Smooth muscle cell (in vitro differentiated cells): ENCODE data around the gene ATP11C. TPM values are rescaled to one million over a fixed set of nuclear protein-coding genes. Genes with fewer than 3 reads are reported as not detected.

Experiments
- DNase-seq: peaks from one replicate; lab custom pipeline; 2025; ENCODE audit not compliant: unreplicated experiment; lab: John Stamatoyannopoulos, UW
- H2AFZ ChIP-seq: fragments of 200-600 bp; sonication (generic); 2 replicates; pipeline ENCODE4 v1.6.0; 2016; ENCODE audit warnings: antibody characterized with exemption, low read depth, mild to moderate bottlenecking
- H3F3A ChIP-seq: fragments of 200-600 bp; sonication (generic); 2 replicates; pipeline ENCODE4 v1.6.0; 2017; ENCODE audit warnings: antibody characterized with exemption, low read depth
- H3K27ac ChIP-seq: fragments of 200-600 bp; sonication (generic); 2 replicates; pipeline ENCODE4 v1.5.1; 2016; ENCODE audit warnings: low read depth, mild to moderate bottlenecking
- H3K27me3 ChIP-seq: fragments of 200-600 bp; sonication (generic); 2 replicates; pipeline ENCODE4 v1.6.1; 2016; ENCODE audit warnings: low read depth, mild to moderate bottlenecking
- H3K36me3 ChIP-seq: fragments of 200-600 bp; sonication (generic); 2 replicates; pipeline ENCODE4 v1.5.1; 2016; ENCODE audit warnings: low read depth
- H3K4me1 ChIP-seq: fragments of 200-600 bp; sonication (generic); 2 replicates; pipeline ENCODE4 v1.5.1; 2016; ENCODE audit warnings: low read depth
- H3K4me2 ChIP-seq: fragments of 200-600 bp; sonication (generic); 2 replicates; pipeline ENCODE4 v1.6.0; 2016; ENCODE audit warnings: mild to moderate bottlenecking
- H3K4me3 ChIP-seq: fragments of 200-600 bp; sonication (generic); 2 replicates; pipeline ENCODE4 v1.5.1; 2016; ENCODE audit warnings: mild to moderate bottlenecking
- H3K79me2 ChIP-seq: fragments of 200-600 bp; sonication (generic); 2 replicates; pipeline ENCODE4 v1.6.0; 2016; ENCODE audit warnings: low read depth, mild to moderate bottlenecking
- H3K9ac ChIP-seq: fragments of 200-600 bp; sonication (generic); 2 replicates; pipeline ENCODE4 v1.6.0; 2016; ENCODE audit warnings: low read depth
- H3K9me3 ChIP-seq: fragments of 200-600 bp; sonication (generic); replicated peaks from 2 replicates; pipeline ENCODE4 v1.5.1; 2016; ENCODE audit warnings: low read depth
- H4K20me1 ChIP-seq: fragments of 200-600 bp; sonication (generic); 2 replicates; pipeline ENCODE4 v1.6.0; 2016; ENCODE audit warnings: low read depth
- CTCF ChIP-seq: fragments of 200-600 bp; sonication (generic); IDR thresholded peaks from 2 replicates; pipeline ENCODE4 v1.5.1; 2017; ENCODE audit warnings: borderline replicate concordance, mild to moderate bottlenecking, antibody characterized with exemption; ENCODE audit not compliant: insufficient read depth, poor library complexity, severe bottlenecking
- WGBS: methylation state at CpG from one replicate; pipeline ENCODE4 v1.1.7; 2016; ENCODE audit warnings: low lambda C conversion rate; 5-methylcytosine and 5-hydroxymethylcytosine counted together
- polyA plus RNA-seq: library from polyadenylated mRNA; unstranded; fragments of >200 nt; fragmentation: Nextera tagmentation; extraction: Ambion mirVana; gene quantifications from 2 replicates; pipeline ENCODE4 v1.2.1, GENCODE V29; 2016
- total RNA-seq: library from RNA; depleted of rRNA; stranded (reverse); fragments of >200 nt; gene quantifications from 2 replicates; pipeline ENCODE4 v1.2.3, GENCODE V29; 2014

The ATP11C gene
- total and polyA plus RNA-seq, 2 experiments from 2014 or later, result 3.2 to 17.1 TPM

GRCh38 chrX:139708067-139708466 is 224.8 kb downstream of the ATP11C start, which contains the start of gene MCF2:
Gene MCF2 (minus strand): TSS chrX:139708167. CDS start chrX:139651744, 56,423 bp downstream.
- no peak within 1 kb of the TSS for H3K4me3 ChIP-seq
- H4K20me1 ChIP-seq, result no peaks in the 10 kb centered on the region
- H3K27me3 ChIP-seq, result no peaks in the 10 kb centered on the region
- no peaks in the 10 kb centered on the region for H3K9me3 ChIP-seq
- no peak for DNase-seq
- H2AFZ ChIP-seq, result no peak within 1 kb of the TSS
- TF ChIP-seq CTCF, result no peak
- no peaks in the 10 kb centered on the region for H3K36me3 ChIP-seq
- no peak within 1 kb of the TSS for H3K4me2 ChIP-seq
- no peaks in the 10 kb centered on the region for H3K4me1 ChIP-seq
- H3K27ac ChIP-seq, result no peak within 1 kb of the TSS
- H3F3A ChIP-seq, result no peaks in the 10 kb centered on the region
- H3K79me2 ChIP-seq, result no peaks in the 10 kb centered on the region
- WGBS, result 66% methylated on average over 4 of the region's 4 CpGs
- no peak within 1 kb of the TSS for H3K9ac ChIP-seq

- no peaks in the 10 kb centered on the region for H3F3A ChIP-seq
- no peak overlapping the region for H3K9ac ChIP-seq
- 86% methylated on average over 3 of the region's 3 CpGs for WGBS
- no peaks in the 10 kb centered on the region for H3K79me2 ChIP-seq
- no peak for TF ChIP-seq CTCF
- H3K4me2 ChIP-seq, result no peak overlapping the region
- no peaks in the 10 kb centered on the region for H3K27me3 ChIP-seq
- no peak for DNase-seq
- H3K27ac ChIP-seq, result no peak overlapping the region
- H3K9me3 ChIP-seq, result no peaks in the 10 kb centered on the region
- no peak overlapping the region for H3K4me3 ChIP-seq
- no peaks in the 10 kb centered on the region for H3K36me3 ChIP-seq
- H4K20me1 ChIP-seq, result no peaks in the 10 kb centered on the region
- no peak overlapping the region for H2AFZ ChIP-seq
- H3K4me1 ChIP-seq, result no peaks in the 10 kb centered on the region
Measured at GRCh38 chrX:139702658-139703057, 230.2 kb downstream of the ATP11C start.

DNA sequence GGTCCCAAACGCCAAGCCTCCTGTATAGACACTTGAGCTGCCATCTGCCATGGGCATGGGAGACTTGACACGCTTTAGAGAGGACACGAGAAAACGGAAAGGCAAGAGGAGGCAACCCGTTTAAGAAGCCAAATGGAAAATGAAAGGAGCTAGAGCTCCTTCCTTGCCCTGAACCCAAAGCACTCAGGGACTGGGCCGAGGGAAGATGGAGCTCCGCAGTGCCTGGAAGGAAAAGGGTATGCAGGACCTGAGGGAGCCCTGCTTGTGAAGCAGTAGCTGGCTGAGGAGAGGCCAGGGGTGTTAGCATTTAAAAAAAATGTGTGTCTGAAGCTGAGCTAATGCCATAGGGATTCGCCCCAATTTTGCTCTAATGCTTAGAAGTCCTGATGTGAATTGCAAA is 239.9 kb downstream of the ATP11C start:
- Histone ChIP-seq H2AFZ (no peak overlapping the region), H3F3A (no peaks in the 10 kb centered on the region), H3K27ac (no peak overlapping the region), H3K4me3 (no peak overlapping the region), H3K27me3 (peaks cover 31% of the 10 kb centered on the region), H3K9ac (no peak overlapping the region), H3K4me1 (no peaks in the 10 kb centered on the region), H4K20me1 (no peaks in the 10 kb centered on the region), H3K9me3 (no peaks in the 10 kb centered on the region), H3K79me2 (no peaks in the 10 kb centered on the region), H3K4me2 (no peak overlapping the region), H3K36me3 (no peaks in the 10 kb centered on the region)
- DNase-seq, result no peak
- 64% methylated on average over 8 of the region's 8 CpGs for WGBS
- TF ChIP-seq CTCF, result no peak

DNA sequence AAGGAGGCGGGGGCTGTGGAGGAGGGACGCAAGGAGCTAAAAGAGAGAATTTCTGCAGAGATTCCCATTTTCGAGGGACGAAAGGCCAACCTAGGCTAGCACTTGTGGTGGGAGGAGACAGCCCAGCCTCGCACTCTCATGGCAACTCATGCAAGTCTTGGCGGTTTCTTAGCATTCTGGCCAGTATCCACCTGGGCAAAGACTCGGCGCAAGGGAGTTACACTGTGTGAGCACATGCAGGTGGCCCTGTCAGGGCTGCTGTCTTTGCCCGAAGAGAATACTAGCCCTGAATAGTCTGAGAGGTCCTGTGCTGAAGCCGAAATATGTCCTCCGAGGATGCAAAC is 240.4 kb downstream of the ATP11C start:
- peak overlapping the region; percentile 34 for H3K4me3 ChIP-seq
- H3K36me3 ChIP-seq, result no peaks in the 10 kb centered on the region
- TF ChIP-seq CTCF, result no peak
- H3K9ac ChIP-seq, result no peak overlapping the region
- DNase-seq, result no peak
- no peaks in the 10 kb centered on the region for H3K79me2 ChIP-seq
- H4K20me1 ChIP-seq, result no peaks in the 10 kb centered on the region
- H3F3A ChIP-seq, result no peaks in the 10 kb centered on the region
- H3K27me3 ChIP-seq, result peaks cover 31% of the 10 kb centered on the region
- no peak overlapping the region for H3K27ac ChIP-seq
- 56% methylated on average over 11 of the region's 11 CpGs for WGBS
- peak overlapping the region; percentile 81 for H3K4me2 ChIP-seq
- no peaks in the 10 kb centered on the region for H3K9me3 ChIP-seq
- no peak overlapping the region for H2AFZ ChIP-seq
- no peaks in the 10 kb centered on the region for H3K4me1 ChIP-seq
